ENCODE results near the gene PUS1.

- TF ChIP-seq CTCF (IDR thresholded peaks at IDR 0.05; ENCODE audit: borderline replicate concordance, extremely low read depth, low read length, poor library complexity, severe bottlenecking) (no peak), EZH2 (IDR thresholded peaks at IDR 0.05; ENCODE audit: borderline replicate concordance, low read depth, low read length, severe bottlenecking) (no peak)
Observed at GRCh38 chr12:131912518-131913274, 16.4 kb upstream of the PUS1 start.
